Measurements from ENCODE around the gene UBTF. TPM values are rescaled to one million over a fixed set of nuclear protein-coding genes. Genes with fewer than 3 reads are reported as not detected.

UBTF gene
- polyA plus RNA-seq, 3 donors, result 6.0 to 13.1 (median 12.5) TPM

DNA sequence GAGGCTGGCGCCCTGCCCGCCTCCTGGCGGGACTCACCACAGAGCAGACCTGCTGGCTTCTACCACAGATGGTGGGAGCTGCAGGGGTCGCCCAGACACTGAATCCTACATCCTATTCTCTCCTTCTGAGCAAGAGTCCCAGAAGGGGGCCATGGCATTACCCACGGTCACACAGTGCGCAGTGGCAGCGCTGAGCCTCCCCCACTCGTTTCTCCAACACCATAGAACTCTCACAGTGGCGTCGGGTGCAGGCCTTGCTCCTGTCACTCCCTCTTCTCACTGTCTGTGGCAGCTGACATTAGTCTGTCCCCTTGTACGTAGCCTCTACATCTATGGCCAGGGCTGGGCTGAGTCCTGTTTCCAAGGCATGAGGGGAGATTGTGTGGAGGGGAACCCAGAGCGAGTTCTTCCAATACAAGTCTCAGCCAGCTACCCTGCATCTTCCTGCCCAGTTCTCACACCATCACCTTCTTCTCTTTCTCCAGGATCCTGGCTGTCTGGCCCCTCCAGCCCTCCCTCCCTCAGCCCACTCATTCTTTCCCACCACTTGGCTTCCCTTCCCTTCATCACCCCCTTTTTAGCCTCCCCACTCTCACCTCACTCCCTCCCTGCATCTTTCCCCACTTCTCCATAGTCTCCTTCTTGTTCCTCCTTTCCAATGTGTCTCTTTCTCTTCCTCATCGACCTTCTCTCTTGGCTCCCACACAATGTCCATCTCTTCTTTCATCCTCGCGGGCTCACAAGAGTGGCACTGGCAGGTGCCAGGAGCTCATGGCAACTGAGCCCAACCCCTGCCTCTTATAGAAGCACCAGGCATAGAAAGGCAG lies 5.9 kb downstream of the UBTF start:
- H3K4me1 ChIP-seq (ENCODE audit: control insufficient read depth in 1 of 2, insufficient read depth in 2 of 2, low read length in 2 of 2), result peaks cover 37 to 59% of the 10 kb centered on the region in 2 donors
- peaks cover 0 to 2% (median 0%) of the 10 kb centered on the region in 3 donors for H3K27me3 Mint-ChIP-seq (ENCODE audit: low read depth in 3 of 3)
- H3K36me3 ChIP-seq (replicated peaks in 1 of 2; ENCODE audit: control insufficient read depth in 1 of 2, insufficient read depth in 2 of 2, low read length in 2 of 2), result peaks cover 51 to 69% of the 10 kb centered on the region in 2 donors
- TF ChIP-seq, protein P1, sequence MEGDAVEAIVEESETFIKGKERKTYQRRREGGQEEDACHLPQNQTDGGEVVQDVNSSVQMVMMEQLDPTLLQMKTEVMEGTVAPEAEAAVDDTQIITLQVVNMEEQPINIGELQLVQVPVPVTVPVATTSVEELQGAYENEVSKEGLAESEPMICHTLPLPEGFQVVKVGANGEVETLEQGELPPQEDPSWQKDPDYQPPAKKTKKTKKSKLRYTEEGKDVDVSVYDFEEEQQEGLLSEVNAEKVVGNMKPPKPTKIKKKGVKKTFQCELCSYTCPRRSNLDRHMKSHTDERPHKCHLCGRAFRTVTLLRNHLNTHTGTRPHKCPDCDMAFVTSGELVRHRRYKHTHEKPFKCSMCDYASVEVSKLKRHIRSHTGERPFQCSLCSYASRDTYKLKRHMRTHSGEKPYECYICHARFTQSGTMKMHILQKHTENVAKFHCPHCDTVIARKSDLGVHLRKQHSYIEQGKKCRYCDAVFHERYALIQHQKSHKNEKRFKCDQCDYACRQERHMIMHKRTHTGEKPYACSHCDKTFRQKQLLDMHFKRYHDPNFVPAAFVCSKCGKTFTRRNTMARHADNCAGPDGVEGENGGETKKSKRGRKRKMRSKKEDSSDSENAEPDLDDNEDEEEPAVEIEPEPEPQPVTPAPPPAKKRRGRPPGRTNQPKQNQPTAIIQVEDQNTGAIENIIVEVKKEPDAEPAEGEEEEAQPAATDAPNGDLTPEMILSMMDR (IDR thresholded peaks at IDR 0.05), result no peak
- H2AFZ ChIP-seq (ENCODE audit: insufficient read depth, low read depth, low read length, poor library complexity, severe bottlenecking), result no peak overlapping the region
- H3K4me2 ChIP-seq (replicated peaks; ENCODE audit: extremely low read depth, low read length, poor library complexity, severe bottlenecking), result no peak overlapping the region
- WGBS (ENCODE audit: insufficient coverage), result 84% methylated on average over 13 of the region's 15 CpGs
- peaks cover 56% of the 10 kb centered on the region for H3K4me1 Mint-ChIP-seq
- H3K9ac ChIP-seq (ENCODE audit: insufficient read depth, low read length, poor library complexity, severe bottlenecking), result no peak overlapping the region
- H3K79me2 ChIP-seq (ENCODE audit: insufficient read depth, low read length), result peaks cover 36% of the 10 kb centered on the region
- no peak overlapping the region for H3K4me3 ChIP-seq (replicated peaks in 1 of 3; ENCODE audit: low read depth in 2 of 3, low read length in 3 of 3)
- intact Hi-C loops (cut with micrococcal nuclease), result no loop called here
- H4K20me1 ChIP-seq (ENCODE audit: insufficient read depth, low read length), result peaks cover 76% of the 10 kb centered on the region
- H3K27ac ChIP-seq (ENCODE audit: low read depth in 1 of 2, low read length in 2 of 2), result peak overlapping the region in 1 of 2 donors; percentile 40
- no peaks in the 10 kb centered on the region for H3K27me3 ChIP-seq (ENCODE audit: control insufficient read depth in 2 of 2, insufficient read depth in 2 of 2, low read length in 2 of 2)
- no peak for DNase-seq
- no peak overlapping the region for H3K4me3 Mint-ChIP-seq
- peak overlapping the region in 2 of 7 donors; percentile 5 to 38 for H3K27ac Mint-ChIP-seq
- peaks cover 0 to 2% (median 0%) of the 10 kb centered on the region in 7 donors for H3K9me3 Mint-ChIP-seq
- peaks cover 62 to 76% of the 10 kb centered on the region in 2 donors for H3K36me3 Mint-ChIP-seq
- no peaks in the 10 kb centered on the region for H3K9me3 ChIP-seq (replicated peaks in 1 of 2; ENCODE audit: control insufficient read depth in 1 of 2, insufficient read depth in 1 of 2, low read length in 2 of 2)

DNA sequence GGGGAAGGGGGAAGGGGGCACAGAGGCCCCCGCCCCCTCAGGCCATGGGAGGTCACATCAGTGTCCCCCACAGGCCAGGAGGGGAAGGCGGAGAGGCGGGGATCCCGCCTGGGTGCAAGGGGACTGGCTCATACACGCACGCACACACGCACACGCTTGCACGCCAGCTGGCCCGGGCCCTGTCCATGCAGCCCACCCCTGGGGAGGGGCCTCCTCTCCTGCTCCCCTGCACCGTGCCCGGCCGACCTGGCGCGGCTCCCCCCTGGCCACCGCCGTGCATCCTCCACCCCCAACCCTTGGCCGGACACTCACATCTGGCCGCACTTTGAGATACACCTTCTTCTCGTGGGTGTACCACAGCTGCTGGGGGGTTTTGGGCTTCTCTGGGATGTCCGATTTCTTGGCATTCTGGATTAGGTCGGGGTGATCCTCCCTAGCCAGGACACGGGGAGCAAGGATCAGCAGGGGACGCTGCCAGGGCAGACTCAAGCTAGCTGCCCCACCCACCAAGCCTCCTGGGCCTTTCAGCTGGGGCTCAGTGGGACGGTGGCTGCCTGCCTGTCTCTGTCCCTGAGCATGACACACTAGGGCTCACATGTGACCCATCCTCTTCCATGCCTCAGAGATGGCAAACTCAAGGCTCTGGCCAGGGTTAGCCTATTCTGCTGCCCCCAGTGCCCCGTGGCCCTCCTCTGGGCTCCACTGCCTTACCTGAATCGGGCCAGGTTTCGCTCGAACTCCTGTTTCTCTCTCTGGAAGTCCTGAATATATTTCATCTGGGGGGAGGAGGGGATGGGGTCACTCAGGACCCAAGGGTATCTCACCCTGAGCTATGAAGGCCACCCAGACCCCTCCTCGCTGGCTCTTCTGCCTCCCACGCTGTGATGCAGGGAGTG lies 6.7 kb downstream of the UBTF start:
- no peaks in the 10 kb centered on the region for H3K27me3 ChIP-seq (ENCODE audit: control insufficient read depth in 2 of 2, insufficient read depth in 2 of 2, low read length in 2 of 2)
- H3K4me3 Mint-ChIP-seq, result no peak overlapping the region
- H3K79me2 ChIP-seq (ENCODE audit: insufficient read depth, low read length), result peaks cover 28% of the 10 kb centered on the region
- peaks cover 58 to 78% of the 10 kb centered on the region in 2 donors for H3K36me3 ChIP-seq (replicated peaks in 1 of 2; ENCODE audit: control insufficient read depth in 1 of 2, insufficient read depth in 2 of 2, low read length in 2 of 2)
- H3K27ac ChIP-seq (ENCODE audit: low read depth in 1 of 2, low read length in 2 of 2), result no peak overlapping the region
- H3K27me3 Mint-ChIP-seq (ENCODE audit: low read depth in 3 of 3), result peaks cover 0 to 2% (median 0%) of the 10 kb centered on the region in 3 donors
- H3K36me3 Mint-ChIP-seq, result peaks cover 69 to 85% of the 10 kb centered on the region in 2 donors
- H3K9me3 Mint-ChIP-seq, result peaks cover 0 to 2% (median 0%) of the 10 kb centered on the region in 7 donors
- no peak overlapping the region for H3K4me3 ChIP-seq (replicated peaks in 1 of 3; ENCODE audit: low read depth in 2 of 3, low read length in 3 of 3)
- H4K20me1 ChIP-seq (ENCODE audit: insufficient read depth, low read length), result peaks cover 71% of the 10 kb centered on the region
- H2AFZ ChIP-seq (ENCODE audit: insufficient read depth, low read depth, low read length, poor library complexity, severe bottlenecking), result no peak overlapping the region
- H3K4me2 ChIP-seq (replicated peaks; ENCODE audit: extremely low read depth, low read length, poor library complexity, severe bottlenecking), result no peak overlapping the region
- intact Hi-C loops (cut with micrococcal nuclease), result no loop called here
- no peak overlapping the region for H3K9ac ChIP-seq (ENCODE audit: insufficient read depth, low read length, poor library complexity, severe bottlenecking)
- TF ChIP-seq, protein P1 (IDR thresholded peaks at IDR 0.05), result no peak
- WGBS (ENCODE audit: insufficient coverage), result 91% methylated on average over 25 of the region's 31 CpGs
- H3K4me1 ChIP-seq (ENCODE audit: control insufficient read depth in 1 of 2, insufficient read depth in 2 of 2, low read length in 2 of 2), result peaks cover 32 to 60% of the 10 kb centered on the region in 2 donors
- peaks cover 56% of the 10 kb centered on the region for H3K4me1 Mint-ChIP-seq
- no peaks in the 10 kb centered on the region for H3K9me3 ChIP-seq (replicated peaks in 1 of 2; ENCODE audit: control insufficient read depth in 1 of 2, insufficient read depth in 1 of 2, low read length in 2 of 2)
- H3K27ac Mint-ChIP-seq, result peak overlapping the region in 1 of 7 donors; percentile 5
- DNase-seq, result no peak
